Epidermal melanocyte (primary cell): ENCODE results near the gene TEFM.
"Not testable (repeated sequence)": the region's sequence is repeated elsewhere in the genome, so short reads cannot be mapped to it uniquely, and the experiment has no call there.

Experiments used
- DNase-seq: peaks from one replicate; pipeline ENCODE4 v3.0.0; 2011; ENCODE audit warnings: low spot score; ENCODE audit not compliant: insufficient read length

The TEFM gene, protein sequence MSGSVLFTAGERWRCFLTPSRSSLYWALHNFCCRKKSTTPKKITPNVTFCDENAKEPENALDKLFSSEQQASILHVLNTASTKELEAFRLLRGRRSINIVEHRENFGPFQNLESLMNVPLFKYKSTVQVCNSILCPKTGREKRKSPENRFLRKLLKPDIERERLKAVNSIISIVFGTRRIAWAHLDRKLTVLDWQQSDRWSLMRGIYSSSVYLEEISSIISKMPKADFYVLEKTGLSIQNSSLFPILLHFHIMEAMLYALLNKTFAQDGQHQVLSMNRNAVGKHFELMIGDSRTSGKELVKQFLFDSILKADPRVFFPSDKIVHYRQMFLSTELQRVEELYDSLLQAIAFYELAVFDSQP

DNA sequence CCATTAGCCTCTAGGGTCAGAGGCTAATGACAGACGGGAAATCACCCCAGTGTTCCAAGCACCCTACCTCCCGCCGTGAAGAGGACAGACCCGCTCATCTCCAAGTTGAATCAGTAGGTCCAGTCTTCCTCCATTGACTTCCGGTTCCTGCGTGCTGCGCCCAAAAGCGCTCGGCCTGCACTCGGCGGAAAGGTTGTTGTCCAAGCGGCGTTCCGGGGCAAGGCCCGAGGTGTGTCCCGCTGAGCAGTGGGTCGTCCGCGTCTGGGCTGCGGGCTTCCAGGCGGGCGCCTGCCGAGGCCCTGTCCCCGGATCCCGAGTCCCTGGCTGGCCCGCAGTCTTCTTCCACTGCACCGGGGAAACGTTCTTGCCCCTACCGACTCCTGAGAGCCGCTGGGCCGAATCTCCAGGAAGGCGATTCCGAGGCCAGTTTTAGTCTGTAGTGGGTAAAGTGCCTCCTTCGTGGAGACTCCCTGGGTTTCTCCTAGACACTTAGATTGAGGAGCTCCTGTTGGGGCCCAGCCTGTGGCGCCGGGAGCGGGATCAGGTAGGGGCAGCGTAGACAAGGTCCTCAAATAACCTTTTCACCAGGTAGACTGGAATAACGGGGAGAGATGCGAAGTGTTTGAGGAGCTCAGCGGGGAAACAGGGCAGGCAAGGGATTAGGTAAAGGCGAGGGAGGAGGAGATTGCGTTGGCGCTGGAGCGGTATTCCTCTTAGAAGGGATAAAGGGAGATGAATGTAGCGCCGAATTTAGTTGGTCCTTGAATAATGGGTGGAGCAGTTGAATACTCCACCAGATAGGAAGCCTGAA, at the start of gene TEFM:
TEFM (minus strand) TSS at position 138 of the 811 bp plus-strand sequence; CDS start at position 98, 40 bp downstream.
- DNase-seq, result peak; percentile 91

DNA sequence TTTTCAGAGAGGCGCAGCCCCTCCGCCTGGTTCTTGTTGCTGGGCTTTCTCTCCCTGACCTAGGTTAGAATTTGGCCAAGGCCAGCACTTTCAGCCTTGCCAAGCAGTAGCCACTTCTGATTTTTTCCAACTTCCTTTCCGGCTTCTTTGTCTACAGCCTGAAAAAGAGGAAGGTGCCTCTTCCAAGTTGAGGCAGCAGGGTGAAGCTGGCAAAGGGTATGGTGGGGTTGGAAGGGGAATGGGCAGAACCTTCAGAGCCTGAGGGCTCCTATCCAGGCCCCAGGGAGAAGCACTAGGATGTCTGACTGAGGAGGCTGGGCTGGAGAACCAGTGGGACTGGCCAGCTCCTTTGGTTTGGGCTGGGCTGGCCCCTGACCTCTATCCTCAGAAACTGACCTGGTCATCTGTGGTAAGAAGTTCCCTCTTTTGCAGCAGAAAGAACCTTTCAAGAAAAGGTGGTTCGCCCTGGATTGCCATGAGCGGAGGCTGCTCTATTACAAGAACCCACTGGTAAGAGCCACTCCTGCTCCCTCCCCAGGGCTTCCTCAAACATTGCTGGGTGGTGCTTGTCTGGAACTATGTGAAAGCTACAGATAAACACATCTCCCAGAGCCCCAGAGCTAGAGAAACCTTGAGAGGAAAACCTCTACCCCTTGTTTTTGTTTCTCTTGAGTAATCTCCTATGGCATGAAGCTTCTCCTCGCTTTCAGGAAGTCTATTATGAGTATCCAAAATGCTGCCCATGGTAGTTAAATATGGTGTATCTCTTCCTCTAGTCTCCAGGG, 48.2 kb upstream of the TEFM start:
- DNase-seq, result no peak

DNA sequence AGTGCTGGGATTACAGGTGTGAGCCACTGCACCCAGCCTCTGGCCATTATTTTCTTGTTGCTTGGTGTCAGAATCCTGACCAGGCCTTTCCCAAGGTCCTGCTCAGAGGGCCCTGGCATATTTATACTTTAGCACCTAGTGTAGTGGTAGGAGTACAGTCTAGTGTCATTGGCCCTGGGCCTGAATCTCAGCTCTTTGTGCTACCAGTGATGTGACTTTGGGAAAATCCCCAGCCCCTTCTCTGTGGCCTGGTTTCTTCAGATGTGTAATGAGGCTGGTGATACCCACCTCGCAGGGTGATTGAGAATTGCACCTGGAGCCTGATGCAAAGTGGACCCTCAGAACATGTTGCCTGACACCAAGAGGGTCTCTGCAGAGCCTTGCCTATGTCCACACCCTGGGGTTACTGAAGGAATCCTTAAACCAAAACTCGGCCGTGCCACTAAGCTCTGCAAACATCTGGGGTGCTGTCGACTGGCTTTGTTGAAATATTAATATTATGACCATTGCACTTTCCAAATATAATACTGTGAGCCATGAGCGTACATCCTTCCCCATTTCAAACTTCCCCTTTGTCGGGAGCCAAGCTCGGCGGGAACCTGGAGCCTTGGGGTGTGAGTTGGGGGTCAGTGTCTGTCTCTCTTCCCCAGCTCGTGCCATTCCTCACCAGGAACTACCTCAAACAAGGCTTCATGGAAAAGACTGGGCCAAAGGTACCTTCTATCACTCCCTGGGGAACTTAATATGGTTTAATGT, 46.8 kb upstream of the TEFM start:
- DNase-seq, result no peak

DNA sequence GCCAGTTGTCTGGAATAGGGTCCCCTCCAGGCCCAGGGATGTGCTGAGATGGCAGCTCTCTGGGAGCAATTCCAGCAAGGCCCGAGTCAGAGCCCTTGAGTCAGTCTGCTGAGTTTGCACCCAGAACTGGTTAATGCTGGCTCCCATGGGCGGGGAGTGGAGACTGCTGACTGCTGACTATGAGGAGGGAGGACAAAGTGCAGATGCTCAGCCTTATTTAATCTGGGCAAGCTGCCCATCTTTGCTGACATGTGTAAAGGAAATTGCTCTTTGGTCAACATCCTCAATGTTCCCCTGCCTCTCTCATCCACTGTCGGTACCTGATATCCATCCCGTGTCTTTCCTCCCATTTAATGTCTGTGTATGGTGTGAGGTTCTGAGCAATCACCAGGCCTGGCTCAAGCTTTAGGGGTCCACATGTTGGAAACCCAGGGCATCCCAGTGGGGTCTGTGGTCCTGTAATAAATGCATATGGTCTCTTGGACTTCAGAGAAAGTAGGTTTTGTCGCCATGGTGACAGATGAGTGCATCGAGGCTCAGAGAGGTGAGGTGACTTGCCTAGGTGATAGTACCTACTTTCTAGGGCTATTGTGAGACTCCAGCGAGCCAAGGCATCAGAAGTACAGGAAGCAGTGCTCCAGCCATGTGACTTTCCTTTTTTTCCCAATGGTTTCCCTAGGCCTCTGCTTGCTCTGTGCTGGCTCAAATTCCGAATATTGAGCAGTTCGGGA, 44.8 kb upstream of the TEFM start:
- DNase-seq, result no peak

DNA sequence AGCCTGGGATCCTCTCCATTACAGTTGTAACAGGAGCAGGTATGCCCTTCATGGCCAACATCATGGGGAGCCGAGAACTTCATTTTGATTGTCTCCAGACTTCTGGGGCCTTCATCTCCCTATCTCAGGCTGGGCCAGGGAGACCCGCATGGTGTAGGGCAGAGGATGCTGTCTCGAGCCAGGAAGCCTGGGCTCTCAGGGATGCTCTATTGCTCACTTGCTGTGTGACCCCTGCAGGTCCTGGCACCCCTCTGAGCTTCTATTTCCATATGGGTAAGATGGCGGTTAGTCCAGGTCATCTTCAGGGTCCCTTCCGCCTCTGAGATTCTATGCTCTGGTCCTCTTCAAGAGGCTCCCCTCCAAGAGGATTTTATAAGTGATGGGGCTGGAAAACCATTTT, 44.2 kb upstream of the TEFM start:
- no peak for DNase-seq

DNA sequence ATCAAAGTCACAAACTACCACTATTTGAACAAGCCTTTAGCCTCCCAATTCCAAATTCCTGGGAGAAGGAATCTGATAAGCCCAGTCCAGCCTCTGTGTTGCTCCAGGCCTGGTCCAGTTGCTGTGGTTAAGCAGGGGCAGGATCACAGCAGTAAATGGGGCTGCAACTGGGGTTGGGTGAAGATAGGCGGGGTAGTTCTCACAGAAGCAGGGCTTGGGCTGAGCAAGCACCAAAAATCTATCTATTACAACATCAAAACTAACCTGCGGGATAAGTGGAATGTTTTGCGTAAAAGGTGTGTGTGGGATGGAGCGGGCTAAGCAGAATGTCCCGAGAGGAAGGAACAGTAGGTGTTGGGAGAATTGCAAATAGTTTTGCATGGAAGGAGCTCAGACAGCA, 41.8 kb upstream of the TEFM start:
- DNase-seq, result no peak

DNA sequence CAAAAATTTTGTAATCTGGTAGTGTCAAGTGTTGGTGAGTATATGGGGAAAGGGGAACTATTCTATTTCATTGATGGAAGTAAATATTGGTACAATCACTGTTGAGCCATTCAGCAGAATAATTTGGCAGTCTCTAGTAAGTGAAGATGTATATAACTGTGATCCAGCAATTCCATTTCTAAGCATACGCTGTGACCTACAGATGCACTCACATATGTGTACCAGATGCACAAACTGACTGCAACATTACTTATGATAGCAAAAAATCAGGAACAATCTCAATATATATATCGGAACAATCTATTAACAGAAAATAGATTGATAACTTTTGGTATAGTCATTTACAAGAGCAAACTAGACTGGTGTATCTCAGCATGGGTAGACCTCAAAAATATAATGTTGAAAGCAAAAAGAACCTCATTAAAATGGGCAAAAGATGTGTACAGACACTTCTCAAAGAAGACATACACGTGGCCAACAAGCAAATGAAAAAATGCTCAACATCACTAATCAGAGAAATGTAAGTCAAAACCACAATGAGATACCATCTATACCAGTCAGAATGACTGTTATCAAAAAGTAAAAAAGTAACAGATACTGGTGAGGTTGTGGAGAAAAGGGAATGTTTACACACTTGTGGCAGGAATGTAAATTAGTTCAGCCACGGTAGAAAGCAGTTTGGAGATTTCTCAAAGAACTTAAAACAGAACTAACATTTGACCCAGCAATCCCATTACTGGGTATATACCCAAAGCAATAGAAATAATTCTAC, 36.5 kb upstream of the TEFM start:
- DNase-seq, result no peak

DNA sequence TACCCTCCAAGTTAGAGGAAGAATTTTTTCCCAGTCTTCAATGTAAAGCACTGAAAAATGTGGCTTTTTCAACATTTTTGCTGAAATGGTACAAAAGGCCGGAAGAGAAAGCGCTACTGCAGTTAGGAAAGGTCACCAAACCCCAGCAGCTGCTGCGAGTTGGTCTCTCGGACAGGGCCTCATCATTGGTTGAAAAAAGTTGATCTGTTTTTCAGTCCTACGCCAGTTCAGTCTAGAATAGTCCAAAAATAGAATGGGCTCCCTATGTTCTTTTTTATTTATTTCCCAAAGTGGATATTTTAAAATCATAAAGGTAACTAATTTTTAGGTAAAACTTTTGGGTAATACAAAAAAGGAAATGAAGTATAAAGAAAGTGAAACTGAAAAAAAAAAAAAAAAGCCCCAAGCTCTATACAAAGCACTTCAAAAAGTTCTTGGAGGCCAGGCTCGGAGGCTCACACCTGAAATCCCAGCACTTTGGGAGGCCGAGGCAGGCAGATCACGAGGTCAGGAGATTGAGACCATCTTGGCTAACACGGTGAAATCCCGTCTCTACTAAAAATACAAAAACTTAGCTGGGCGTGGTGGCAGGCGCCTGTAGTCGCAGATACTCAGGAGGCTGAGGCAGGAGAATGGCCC, 33.1 kb upstream of the TEFM start:
- DNase-seq, result no peak

DNA sequence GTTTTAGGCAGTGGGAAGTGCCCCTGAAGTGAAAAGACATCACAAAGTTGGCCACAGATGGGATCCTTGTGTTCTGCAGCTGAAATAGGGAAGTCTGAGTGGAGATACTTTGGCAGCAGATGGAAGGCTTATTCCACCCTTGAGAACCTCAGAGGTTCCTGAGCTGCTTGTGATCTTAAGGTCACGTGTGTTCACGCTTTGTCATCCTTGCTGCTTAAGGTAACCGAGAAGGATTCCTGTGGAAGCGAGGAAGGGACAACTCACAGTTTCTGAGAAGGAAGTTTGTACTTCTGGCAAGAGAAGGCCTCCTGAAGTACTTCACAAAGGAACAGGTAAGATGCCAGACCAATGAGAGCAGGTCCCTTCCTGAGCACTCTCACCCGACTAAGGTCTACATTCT, 27.9 kb upstream of the TEFM start:
- no peak for DNase-seq

DNA sequence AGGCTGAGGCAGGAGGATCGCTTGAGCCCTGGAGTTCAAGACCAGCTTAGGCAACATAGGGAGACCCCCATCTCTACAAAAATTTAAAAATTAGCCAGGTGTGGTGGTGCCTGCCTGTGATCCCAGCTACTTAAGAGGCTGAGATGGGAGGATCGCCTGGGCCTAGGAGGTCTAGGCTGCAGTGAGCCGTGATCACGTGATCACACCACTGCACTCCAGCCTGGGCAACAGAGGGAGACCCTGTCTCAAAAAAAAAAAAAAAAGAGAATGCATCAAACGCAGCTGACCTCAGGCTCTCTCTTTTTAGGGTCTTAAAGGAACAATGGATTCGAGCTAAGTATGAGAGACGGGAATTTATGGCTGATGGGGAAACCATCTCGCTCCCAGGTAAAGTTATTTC, 25.5 kb upstream of the TEFM start:
- not testable (repeated sequence) for DNase-seq

DNA sequence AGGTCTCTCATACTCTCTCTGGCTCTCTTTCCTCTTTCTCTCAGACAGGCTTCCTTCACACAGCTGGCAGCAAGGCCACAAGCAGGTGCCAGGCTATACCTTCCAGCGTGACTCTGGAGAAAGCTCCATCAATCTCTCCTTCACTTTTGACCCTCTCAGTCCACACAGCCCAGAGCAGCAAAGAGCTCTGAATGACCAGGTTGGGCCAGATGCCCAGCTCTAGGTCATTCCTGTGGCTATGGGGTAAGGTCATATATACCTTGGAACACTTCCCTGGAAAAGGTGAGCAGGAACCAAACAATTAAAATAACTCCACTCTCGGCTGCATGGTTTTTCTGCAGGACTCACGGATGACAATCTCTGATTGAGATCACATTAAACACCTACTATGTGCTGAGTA, 24.5 kb upstream of the TEFM start:
- DNase-seq, result no peak

DNA sequence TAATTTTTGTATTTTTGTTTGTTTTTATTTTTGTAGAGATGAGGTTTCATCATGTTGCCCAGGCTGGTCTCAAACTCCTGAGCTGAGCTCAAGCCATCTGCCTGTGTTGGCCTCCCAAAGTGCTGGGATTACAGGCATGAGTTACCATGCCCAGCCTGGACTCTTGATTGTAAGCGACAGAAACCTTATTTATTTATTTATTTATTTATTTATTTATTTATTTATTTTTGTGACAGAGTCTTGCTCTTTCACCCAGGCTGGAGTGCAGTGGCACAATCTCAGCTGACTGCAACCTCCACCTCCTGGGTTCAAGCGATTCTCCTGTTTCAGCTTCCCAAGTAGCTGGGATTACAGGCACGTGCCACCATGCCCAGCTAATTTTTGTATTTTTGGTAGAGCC, 23.8 kb upstream of the TEFM start:
- not testable (repeated sequence) for DNase-seq

DNA sequence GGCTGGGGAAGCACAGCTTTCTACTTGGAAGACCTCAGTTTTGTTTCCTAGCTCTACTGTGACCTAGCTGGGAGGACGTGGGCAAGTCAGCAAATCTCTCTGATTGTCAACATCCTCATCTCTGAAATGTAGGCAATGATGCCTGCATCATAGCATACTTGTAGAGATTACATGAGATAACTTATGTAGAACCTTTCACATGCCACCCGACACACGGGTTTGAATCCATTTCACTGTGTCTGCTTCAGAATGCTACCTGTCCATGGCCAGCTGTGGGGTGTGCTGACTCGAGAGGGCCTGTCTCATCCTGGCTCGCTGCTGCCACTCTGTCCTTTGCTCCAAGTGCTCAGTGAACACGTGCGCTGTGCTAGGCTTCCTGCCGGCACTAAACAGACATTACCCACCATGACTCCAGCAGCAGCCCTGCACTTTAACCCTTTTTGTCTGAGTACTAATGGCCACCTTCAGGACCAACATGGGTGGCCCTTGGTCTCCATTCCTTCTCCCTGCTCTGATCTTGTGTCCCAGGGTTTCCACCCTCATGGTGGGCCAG, 23.1 kb upstream of the TEFM start:
- DNase-seq, result no peak

DNA sequence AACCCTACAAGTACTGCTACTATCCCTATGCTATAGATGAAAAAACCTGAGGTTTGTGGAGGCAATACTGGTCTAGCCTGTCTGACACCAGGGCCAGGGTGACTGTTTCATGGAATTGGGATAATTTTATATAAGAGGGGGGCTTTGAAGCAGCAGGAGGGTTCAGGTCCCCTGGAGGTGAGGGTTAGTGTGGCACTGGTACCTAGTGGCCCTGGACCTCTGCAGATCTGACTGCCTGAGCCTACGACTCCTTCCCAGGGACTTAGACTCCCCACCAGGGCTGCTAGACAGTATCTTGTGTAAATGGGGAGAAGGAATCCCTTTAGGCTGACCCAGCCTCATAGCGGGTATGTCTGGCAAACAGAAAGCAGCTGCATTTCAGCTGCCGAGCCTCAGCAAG, 22.5 kb upstream of the TEFM start:
- DNase-seq, result no peak

DNA sequence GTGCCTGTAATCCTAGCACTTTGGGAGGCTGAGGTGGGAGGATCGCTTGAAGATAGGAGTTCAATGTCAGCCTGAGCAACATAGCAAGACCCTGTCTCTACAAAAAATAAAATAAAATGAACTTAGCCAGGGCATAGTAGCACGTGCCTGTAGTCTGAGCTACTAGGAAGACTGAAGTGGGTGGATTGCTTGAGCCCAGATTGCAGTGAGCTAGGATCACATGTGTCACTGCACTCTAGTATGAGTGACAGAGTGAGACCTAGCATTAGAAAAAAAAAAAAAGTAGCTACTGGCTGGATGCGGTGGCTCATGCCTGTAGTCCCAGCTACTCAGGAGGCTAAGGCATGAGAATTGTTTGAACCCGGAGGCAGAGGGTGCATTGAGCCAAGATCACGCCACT, 21.7 kb upstream of the TEFM start:
- DNase-seq, result no peak

DNA sequence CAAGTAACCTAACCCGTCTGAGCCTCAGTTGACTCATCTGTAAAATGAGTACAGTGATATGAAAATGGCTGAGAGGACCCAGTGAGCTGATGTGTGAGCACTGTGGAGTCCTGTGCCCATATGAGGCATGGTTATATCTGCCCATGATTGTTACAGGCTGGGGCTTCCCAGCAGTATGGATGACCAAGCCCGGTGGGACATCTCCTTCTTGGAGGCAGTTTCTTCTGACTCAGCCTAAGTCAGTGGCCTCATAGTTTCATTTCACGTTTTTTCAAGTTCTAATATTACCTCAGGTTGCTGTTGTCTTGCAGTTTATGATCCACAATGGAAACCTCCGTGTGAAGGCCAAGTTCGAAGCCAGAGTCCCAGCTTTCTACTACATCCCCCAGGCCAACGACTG, 20.5 kb upstream of the TEFM start:
- no peak for DNase-seq

DNA sequence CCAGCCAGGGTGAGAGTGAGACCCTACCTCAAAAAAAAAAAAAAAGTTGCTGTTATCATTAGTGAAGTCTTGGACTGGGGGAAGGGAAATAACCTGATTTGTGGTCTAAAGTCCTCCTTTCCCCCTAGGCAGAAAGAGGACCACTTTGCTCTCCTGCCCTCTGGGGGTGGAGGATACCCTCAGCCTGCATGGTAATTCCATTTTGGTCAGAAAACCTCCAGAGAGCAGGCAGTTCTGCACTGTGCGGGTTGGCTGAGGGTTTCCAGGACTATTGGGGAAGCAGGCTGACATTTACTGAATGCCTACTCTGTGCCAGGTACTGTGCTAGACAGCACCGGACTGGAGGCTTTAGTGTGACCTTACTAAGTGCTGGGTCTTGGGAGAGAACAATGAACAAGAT, 18.3 kb upstream of the TEFM start:
- DNase-seq, result no peak

DNA sequence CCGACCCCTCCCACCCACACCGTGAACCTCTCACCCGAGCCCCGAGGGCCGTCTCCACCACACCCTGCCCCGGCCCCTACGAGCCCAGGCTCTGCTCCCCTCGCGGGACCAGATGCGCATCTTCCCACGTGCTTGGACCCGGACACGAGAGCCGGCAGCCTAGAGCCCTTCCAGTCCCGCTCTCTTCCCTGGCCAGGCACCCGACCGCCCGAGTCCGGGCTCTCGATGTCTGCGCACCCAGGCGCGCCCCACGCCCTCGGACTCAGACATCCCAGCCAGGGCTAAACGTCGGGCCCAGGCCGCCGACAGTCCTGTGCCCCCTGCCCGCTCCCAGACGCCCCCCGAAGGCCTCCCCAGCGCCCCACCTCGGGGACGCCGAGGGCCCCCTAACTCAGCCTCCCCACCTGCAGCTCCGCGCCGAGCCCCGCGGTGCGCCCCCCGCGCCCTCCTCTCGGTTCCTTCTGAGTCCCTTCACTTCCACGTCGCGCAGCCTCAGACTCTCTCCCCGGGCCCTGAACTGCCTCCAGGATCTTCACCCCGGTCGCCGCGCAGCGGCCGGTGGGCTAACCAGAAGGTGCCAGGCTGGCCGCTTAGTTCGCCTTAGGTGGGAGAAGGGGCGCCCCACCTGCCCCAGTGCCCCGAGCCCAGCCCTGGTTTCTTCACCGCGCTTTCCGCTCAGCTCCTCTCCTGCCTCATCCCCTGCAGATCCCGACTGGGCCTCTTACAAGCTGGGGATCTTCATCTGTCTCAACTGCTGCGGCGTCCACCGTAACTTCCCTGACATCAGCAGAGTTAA, 16.4 kb upstream of the TEFM start:
- no peak for DNase-seq
